ENCODE data around the gene DCLK3. TPM values are rescaled to one million over a fixed set of nuclear protein-coding genes. Genes with fewer than 3 reads are reported as not detected.

The DCLK3 gene
- total RNA-seq, 1 experiment from 2014 or later = not detected

GRCh38 chr3:36734742-36735141 lies 29.6 kb downstream of the DCLK3 start:
- CTCF ChIA-PET = no interaction called here
- Histone ChIP-seq H3K4me3 (ENCODE audit: low read depth in 2 of 2, low read length in 2 of 2) (no peak overlapping the region), H3K27ac (ENCODE audit: low read length) (no peak overlapping the region), H3K27me3 (ENCODE audit: control insufficient read depth, insufficient read depth, low read length) (no peaks in the 10 kb centered on the region; the same call in 1 of the 2 replicates), H3K36me3 (ENCODE audit: control insufficient read depth, insufficient read depth, low read length) (no peaks in the 10 kb centered on the region), H3K9me3 (ENCODE audit: control insufficient read depth, insufficient read depth, low read depth, low read length) (no peaks in the 10 kb centered on the region), H3K4me1 (ENCODE audit: control insufficient read depth, insufficient read depth, low read length) (no peaks in the 10 kb centered on the region)
- in situ Hi-C loops (cut with HindIII; ENCODE audit: low pct_unique_long_range_greater_than_20kb, low sequenced_read_pairs) = no loop called here
- ATAC-seq = no peak
- no peak for TF ChIP-seq TCF7L2 (IDR thresholded peaks at IDR 0.05; ENCODE audit: low read depth, low read length)
- no peak for TF ChIP-seq SIN3A (IDR thresholded peaks at IDR 0.05; ENCODE audit: borderline replicate concordance, insufficient read depth, low read depth, low read length)
- TF ChIP-seq CTCF (IDR thresholded peaks at IDR 0.05) = no peak
- no peak for TF ChIP-seq REST (IDR thresholded peaks at IDR 0.05; ENCODE audit: insufficient read depth in 1 of 2, low read depth in 2 of 2, low read length in 1 of 2)
- no peak for TF ChIP-seq POLR2AphosphoS5 (IDR thresholded peaks at IDR 0.05; ENCODE audit: low read depth, low read length)
- DNase-seq (ENCODE audit: low read depth, low spot score) = no peak
- BruUV-seq (replicated peaks) = no TSS peak
- intact Hi-C loops (cut with micrococcal nuclease; ENCODE audit: unreplicated experiment) = no loop called here
- POLR2A ChIA-PET = no interaction called here

GRCh38 chr3:36733723-36734122 lies 30.6 kb downstream of the DCLK3 start:
- Histone ChIP-seq H3K27ac (ENCODE audit: low read length) (no peak overlapping the region), H3K4me3 (ENCODE audit: low read depth in 2 of 2, low read length in 2 of 2) (no peak overlapping the region), H3K36me3 (ENCODE audit: control insufficient read depth, insufficient read depth, low read length) (no peaks in the 10 kb centered on the region), H3K4me1 (ENCODE audit: control insufficient read depth, insufficient read depth, low read length) (no peaks in the 10 kb centered on the region), H3K27me3 (ENCODE audit: control insufficient read depth, insufficient read depth, low read length) (no peaks in the 10 kb centered on the region; the same call in 1 of the 2 replicates), H3K9me3 (ENCODE audit: control insufficient read depth, insufficient read depth, low read depth, low read length) (no peaks in the 10 kb centered on the region)
- intact Hi-C loops (cut with micrococcal nuclease; ENCODE audit: unreplicated experiment) = no loop called here
- DNase-seq (ENCODE audit: low read depth, low spot score) (no peak), ATAC-seq (no peak)
- no TSS peak for BruUV-seq (replicated peaks)
- in situ Hi-C loops (cut with HindIII; ENCODE audit: low pct_unique_long_range_greater_than_20kb, low sequenced_read_pairs) = no loop called here
- POLR2A ChIA-PET = no interaction called here
- CTCF ChIA-PET = no interaction called here
- no peak for TF ChIP-seq POLR2AphosphoS5 (IDR thresholded peaks at IDR 0.05; ENCODE audit: low read depth, low read length)

GRCh38 chr3:36733162-36733696 lies 31.1 kb downstream of the DCLK3 start:
- TF ChIP-seq POLR2AphosphoS5 (IDR thresholded peaks at IDR 0.05; ENCODE audit: low read depth, low read length) = no peak
- TF ChIP-seq REST (IDR thresholded peaks at IDR 0.05; ENCODE audit: insufficient read depth in 1 of 2, low read depth in 2 of 2, low read length in 1 of 2) = no peak
- no peak for TF ChIP-seq CTCF (IDR thresholded peaks at IDR 0.05)
- no peak for TF ChIP-seq TCF7L2 (IDR thresholded peaks at IDR 0.05; ENCODE audit: low read depth, low read length)
- no peak for TF ChIP-seq SIN3A (IDR thresholded peaks at IDR 0.05; ENCODE audit: borderline replicate concordance, insufficient read depth, low read depth, low read length)
- no peak overlapping the region for H3K4me3 ChIP-seq (ENCODE audit: low read depth in 2 of 2, low read length in 2 of 2)
- ChIA-PET CTCF (no interaction called here), POLR2A (no interaction called here)
- ATAC-seq (no peak), DNase-seq (ENCODE audit: low read depth, low spot score) (no peak)
- no peaks in the 10 kb centered on the region for H3K36me3 ChIP-seq (ENCODE audit: control insufficient read depth, insufficient read depth, low read length)
- H3K27me3 ChIP-seq (ENCODE audit: control insufficient read depth, insufficient read depth, low read length) = no peaks in the 10 kb centered on the region; the same call in 1 of the 2 replicates
- H3K9me3 ChIP-seq (ENCODE audit: control insufficient read depth, insufficient read depth, low read depth, low read length) = no peaks in the 10 kb centered on the region
- intact Hi-C loops (cut with micrococcal nuclease; ENCODE audit: unreplicated experiment) = no loop called here
- no peaks in the 10 kb centered on the region for H3K4me1 ChIP-seq (ENCODE audit: control insufficient read depth, insufficient read depth, low read length)
- BruUV-seq (replicated peaks) = no TSS peak
- in situ Hi-C loops (cut with HindIII; ENCODE audit: low pct_unique_long_range_greater_than_20kb, low sequenced_read_pairs) = no loop called here
- no peak overlapping the region for H3K27ac ChIP-seq (ENCODE audit: low read length)
